HG02884 (cell line): ENCODE measurements around the gene CD68.
"Not testable (repeated sequence)": the region's sequence is repeated elsewhere in the genome, so short reads cannot be mapped to it uniquely, and the experiment has no call there.

ENCODE experiments used
- ATAC-seq: cut with Tn5 transposase; IDR thresholded peaks from one replicate; pipeline ENCODE4 v1.9.1; 2021; ENCODE audit warnings: mild to moderate bottlenecking, moderate library complexity; ENCODE audit not compliant: unreplicated experiment

The CD68 gene

DNA sequence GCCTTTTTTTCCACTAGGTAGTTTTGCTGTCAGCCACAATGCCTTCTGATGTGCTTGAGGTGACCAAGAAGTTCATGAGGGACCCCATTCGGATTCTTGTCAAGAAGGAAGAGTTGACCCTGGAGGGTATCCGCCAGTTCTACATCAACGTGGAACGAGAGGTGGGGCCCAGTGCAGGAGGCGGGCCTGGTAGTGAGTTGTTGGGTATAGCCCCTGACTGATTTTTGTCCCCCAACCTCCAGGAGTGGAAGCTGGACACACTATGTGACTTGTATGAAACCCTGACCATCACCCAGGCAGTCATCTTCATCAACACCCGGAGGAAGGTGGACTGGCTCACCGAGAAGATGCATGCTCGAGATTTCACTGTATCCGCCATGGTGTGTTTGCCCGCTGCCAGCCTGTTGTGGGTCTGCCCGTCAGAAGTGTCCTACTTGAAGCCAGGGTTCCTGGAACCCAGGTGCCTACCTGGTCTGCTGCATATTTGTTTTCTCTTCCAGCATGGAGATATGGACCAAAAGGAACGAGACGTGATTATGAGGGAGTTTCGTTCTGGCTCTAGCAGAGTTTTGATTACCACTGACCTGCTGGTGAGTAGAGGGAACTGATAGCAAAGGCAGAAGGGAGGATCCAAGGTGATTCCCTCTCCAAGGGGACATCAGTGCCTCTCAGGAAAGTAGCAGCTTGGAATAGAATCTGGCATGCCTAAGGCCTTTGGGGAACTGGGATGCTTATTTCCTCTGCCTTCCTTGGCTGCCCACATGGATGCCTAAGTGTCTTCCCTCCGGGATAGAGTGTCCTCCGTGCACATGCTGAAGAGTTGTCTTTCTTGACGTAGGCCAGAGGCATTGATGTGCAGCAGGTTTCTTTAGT lies 1.9 kb upstream of the CD68 start:
- no peak for ATAC-seq

DNA sequence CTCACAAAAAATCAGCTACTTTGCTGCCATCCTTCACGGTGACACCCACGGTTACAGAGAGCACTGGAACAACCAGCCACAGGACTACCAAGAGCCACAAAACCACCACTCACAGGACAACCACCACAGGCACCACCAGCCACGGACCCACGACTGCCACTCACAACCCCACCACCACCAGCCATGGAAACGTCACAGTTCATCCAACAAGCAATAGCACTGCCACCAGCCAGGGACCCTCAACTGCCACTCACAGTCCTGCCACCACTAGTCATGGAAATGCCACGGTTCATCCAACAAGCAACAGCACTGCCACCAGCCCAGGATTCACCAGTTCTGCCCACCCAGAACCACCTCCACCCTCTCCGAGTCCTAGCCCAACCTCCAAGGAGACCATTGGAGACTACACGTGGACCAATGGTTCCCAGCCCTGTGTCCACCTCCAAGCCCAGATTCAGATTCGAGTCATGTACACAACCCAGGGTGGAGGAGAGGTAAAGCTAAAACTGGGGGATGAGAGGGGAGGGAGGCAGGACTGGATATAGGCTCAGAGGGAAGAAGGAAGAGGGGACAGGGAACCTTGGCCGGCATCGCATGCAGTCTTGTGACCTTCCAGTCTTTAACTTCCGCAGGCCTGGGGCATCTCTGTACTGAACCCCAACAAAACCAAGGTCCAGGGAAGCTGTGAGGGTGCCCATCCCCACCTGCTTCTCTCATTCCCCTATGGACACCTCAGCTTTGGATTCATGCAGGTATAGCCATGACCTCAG lies 581 bp downstream of the CD68 start:
- no peak for ATAC-seq

DNA sequence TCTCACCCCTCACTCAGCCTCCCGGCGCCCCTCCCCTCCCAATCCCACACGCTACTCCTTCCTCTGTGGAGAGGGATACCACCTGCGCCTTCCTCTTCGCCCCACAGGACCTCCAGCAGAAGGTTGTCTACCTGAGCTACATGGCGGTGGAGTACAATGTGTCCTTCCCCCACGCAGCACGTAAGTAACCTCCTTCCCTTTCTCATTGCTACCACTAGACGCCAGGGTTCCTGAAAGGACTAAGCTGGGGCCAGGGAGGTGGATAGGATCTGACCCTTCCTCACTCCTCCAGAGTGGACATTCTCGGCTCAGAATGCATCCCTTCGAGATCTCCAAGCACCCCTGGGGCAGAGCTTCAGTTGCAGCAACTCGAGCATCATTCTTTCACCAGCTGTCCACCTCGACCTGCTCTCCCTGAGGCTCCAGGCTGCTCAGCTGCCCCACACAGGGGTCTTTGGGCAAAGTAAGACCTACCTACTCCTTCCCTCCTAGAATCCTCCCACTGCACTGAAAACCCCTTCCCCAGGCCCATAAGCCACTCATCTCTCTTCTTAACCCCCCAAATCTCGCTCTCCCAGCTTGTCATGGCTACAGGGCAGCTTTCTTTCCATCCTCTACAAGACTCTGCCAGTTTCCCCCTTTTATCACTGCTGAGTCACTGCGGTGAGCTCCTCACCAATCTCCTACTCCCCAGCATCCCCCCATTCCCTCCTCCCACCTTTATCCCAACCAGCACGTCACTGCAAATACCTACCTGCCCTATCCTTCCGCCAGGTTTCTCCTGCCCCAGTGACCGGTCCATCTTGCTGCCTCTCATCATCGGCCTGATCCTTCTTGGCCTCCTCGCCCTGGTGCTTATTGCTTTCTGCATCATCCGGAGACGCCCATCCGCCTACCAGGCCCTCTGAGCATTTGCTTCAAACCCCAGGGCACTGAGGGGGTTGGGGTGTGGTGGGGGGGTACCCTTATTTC lies 1.5 kb downstream of the CD68 start:
- no peak for ATAC-seq

DNA sequence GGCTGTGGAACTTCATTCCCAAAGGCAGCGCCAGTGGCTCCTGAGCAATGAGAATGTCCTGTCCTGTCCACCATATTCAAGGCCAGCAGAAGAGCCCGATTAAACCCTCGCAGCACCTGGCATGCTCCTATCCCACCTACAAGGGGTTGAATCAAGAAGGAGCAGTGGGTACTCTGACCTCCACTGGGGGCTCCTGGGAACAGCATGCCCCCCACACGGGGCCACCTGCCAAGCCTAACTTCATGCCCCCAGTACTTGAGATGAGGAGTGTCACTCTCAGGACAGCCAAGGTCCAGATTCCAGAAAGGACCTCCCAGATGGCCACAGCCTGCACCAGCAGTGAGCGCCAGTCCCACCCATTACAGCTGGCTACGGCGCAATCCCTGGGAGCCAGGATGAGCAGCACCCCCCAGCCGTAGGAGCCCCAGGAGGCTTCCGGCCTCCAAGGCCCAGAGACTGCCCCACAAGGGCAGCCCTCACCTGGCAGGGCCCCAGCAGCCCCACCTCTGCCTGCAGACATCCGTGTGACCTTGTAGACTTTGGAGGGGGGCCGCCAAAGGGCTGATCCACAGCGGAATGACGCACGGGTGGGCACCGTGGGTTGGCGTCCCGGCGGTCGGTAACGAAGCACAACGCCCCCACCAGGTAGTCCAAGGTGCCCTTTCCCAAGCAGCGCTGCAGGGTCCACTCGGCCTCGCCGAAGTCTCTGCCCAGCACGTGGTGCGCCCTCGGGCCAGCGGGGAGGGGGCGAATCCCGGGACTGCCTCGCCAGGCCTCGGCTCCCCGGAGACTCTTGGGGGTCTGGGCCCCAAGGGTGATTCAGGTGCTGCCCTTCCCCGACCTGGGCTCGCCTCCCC lies 3.2 kb downstream of the CD68 start:
- ATAC-seq = no peak

DNA sequence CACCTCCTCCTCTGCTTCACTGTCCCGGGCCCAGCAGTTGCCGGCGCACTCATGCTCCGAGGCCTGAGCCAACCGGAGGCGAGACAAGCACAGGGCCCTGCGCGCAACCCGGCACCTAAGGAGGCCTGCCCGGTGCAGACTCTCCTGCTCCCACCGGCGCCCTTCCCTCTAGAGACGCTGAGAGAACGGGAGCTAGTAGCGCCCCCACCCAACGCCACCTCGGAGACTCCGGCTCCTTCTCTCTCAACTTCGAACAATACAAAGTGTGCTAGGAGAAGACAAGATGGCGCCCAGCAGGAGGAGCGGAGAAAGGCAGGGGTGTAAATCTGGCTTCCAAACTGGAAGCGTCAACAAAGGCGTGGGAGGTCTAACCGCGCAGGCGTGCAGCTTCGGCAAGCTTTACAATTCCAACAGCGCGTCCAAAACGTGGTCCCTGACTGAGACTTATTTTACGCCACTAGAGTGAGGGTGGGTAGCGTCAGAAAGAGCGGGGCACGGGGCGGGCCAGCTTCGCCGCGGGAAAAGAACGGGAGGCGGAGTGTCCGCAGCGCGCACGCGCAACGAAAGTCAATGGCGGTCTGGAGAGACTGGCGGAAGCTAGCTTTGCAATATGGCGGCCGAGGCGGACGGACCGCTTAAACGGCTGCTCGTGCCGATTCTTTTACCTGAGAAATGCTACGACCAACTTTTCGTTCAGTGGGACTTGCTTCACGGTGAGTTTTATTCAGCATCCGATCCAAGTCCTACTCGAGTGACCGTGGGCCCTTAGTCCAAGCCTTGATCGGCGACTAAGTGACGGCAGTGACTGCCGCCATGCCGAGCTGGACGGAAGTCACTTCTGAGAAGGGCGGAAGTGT lies 4.0 kb downstream of the CD68 start, which contains the start of gene MPDU1:
Gene MPDU1, plus strand, starts transcription at position 600 of the 857 bp plus-strand sequence. Its CDS starts 11 bp downstream, at position 611.
- ATAC-seq = peak; percentile 49

DNA sequence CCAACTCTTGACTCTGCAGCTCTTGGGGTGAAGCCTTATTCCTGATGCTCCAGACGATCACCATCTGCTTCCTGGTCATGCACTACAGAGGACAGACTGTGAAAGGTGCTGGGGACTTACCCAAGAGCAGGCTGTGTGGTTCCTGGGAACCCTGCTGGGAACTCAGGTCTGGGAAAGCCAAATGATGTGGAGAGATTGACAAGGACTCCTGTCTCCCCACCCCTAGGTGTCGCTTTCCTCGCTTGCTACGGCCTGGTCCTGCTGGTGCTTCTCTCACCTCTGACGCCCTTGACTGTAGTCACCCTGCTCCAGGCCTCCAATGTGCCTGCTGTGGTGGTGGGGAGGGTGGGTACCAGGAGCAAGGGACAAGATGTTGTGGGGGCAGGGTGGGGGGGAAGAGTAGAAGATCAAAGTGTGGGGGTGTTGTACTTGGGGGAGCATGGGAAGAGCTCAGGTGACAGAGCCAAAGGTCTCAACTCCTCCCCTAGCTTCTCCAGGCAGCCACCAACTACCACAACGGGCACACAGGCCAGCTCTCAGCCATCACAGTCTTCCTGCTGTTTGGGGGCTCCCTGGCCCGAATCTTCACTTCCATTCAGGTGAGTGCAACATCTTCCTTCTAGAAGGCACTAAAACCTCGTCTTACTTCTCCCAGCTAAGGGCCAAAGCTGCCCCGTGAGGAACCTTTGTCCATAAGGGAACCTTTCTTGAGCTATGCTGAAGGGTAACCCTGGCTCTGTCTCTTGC lies 7.4 kb downstream of the CD68 start:
- no peak for ATAC-seq

DNA sequence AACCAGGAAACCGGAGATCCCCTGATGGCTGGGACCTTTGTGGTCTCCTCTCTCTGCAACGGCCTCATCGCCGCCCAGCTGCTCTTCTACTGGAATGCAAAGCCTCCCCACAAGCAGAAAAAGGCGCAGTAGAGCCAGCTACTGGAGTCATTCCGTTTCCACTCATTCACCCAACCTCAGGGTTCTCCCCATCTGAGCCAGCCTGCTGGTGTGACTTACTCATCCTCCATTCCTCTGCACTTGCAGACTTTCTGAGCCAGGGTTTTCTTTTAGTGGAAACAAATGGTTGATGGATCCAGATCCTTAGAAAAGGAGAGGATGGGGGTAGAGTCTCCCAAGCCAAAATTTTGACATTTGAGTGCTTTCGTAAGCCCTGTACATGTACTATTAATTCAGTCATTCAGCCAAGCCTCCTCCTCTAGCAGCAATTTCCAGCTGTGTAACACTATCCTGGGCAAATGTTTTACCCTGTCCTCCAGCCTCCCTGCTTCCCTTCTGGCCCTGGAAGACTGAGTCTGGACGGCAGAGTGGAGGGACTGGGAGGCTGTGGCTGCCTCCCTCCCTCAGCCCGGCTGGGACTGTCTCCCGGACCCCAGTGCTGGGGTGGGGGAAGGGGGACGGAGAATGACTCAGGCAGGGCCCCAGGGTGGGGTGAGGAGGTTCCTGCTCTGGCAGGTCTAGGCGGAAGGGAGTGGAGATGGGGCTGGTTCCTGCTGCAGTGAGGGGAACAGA lies 8.1 kb downstream of the CD68 start:
- ATAC-seq = no peak

DNA sequence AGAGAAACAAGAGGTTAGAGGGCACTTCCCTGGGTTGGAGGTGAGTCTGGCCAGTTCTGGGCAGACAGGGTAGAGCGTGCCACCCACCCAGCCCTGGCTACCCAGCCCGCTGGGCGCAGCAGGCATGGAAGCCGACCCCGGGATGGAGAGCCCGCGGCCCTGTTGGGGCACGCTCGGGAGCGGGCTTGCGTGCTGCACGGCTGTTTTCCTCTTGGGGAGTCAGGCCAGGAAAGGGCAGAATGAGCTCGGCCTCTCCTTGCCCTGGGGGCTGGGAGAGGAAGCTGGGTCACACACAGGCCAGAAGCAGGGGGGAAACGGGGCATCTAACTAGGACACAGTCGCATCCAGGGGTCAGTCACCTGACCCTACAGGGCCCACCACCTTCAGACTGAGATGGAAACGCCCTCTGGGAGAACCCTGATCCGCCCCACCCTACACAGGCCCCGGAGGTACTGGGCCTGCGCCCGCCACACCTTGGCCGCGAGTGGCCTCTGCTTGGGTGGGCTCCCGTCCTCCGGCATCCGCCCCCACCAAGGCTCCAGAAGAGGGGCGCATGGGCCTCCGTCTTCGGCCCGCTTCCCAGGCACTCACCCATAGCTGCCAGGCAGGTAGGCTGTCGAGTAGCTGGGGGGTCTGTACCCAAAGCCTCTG lies 9.2 kb downstream of the CD68 start:
- ATAC-seq = no peak

DNA sequence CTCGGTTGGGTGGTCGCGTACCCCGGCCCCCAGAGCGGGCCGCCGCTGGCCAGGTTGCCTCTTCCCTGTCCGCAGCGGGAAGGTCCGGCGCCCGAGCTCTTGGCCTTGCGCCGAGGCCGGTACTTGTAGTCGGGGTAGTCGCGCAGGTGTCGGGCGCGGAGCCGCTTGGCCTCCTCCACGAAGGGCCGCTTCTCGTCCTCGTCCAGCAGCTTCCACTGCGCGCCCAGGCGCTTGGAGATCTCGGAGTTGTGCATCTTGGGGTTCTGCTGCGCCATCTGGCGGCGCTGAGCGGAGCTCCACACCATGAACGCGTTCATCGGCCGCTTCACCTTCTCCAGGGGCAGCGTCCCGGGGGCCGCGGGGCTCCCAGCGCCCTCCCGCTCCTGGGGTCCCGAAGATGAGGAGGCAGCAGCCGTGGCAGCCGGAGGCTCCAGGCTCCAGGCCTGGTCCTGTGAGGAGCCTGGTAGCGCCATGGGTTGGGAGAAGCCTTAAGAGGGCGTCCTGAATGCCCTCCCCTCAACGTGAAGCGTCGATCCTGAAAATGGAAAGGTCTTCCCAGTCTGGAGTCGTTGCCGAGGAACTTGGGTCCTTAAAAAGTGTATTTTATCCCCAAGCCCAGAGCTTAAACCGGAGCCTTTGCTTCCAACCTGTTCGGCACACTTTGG lies 9.9 kb downstream of the CD68 start:
- no peak for ATAC-seq

DNA sequence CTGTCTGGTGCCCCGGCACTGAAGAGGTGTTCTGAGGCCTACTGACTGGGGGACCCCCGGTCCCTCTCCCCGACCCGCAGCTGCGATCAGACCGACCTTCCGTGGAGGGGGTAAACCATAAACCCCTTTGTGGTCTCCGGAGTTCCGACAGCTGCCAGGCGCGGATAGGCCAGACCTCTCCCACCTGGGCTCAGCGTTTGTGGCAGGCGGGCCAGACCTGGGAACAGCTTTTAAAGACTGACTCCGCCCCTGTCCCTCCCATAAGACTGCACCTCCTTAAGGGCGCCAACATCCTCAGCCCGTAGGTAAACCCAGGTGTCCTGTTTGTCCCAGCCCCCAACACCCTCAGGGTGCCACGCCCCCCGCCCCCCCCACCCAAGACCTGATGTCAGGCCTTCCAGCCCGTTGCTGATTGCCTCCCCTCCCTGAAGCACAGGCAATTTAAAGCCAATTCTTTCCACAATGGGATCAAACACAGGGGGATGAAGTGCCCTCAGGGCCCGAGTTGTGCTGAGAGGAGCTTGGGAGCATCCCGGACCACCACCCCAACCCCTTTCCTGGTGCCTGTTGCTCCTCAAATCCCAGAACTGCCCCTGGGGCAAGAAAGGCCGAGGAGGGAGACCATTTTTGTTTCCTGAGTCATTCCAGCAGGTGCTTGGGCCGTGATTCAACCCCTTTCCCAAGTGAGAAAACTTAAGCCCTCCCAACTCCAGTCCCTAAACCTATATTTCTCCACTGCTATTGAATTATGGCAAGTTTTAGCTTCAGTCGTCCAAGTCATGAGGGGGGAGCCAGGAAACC lies 10.7 kb downstream of the CD68 start, which contains the start of gene SOX15:
Gene SOX15, minus strand, starts transcription at position 204 of the 801 bp plus-strand sequence. CDS start 418 bp downstream, outside the sequence.
- no peak for ATAC-seq

DNA sequence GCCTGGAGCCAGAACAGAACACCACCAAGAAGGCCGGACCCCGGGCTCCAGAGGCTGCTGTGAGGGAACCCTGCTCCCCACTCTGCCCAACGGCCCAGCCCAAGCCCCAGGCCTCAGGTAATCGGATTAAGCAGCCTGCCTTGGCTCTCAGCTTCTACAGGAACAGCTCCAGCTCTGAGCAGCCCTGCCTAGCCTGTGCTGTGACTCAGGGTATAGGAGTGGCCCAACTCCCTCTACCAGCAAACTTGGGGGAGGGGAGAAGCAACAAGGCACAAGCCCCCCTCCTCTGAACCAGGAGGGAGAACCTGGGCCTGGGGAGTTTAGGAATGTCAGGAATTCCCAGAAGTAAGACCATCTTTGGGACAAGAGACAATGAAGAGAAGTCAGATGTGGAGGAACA lies 11.3 kb downstream of the CD68 start:
- ATAC-seq = no peak

DNA sequence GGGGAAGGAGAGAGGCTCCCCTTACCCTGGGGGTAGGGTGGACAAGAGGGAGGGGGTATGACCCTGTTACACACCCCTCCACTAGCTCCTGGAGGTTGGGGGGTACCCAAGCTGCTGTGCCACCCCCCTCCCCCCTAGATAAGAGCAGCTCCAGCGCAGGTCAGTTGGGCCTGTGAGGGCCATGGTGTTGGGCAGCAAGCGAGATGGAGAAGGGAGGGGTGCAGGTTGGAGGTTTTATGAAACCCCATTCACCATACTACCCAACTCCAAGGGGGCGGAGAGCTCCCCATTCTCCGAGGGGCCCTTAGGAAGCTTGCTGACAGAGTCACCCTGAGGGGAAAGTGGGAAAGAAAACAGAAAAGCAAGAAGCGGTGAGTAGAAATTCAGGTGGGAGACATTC lies 12.2 kb downstream of the CD68 start:
- ATAC-seq = no peak

DNA sequence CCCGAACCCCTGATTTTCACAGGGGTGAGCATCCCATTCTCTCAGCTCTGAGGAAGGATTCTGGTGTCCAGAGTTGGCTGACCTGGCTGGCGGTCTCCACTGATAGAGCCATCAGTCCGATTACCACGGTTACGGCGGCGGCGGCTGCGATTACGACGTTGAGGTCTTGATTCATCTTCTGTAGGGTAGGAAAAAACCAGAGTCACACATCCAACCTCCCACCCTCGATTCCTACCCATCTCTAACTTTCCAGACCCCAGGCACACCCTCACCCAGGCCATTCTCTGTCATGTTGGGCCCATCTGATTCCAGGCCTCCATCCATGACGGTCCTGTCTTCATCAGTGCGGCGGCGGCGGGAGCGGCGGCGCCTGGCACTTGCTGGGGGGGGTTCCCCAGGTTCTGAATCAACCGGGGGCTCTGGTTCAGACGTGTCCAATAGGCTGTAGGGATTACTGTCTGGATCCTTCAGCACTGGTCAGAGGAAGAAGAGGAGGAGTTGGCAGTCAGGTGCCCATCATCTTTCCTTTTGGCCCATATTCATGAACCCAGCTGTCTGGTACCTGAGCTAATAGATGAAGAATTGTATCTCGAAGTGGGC lies 13.1 kb downstream of the CD68 start:
- no peak for ATAC-seq

DNA sequence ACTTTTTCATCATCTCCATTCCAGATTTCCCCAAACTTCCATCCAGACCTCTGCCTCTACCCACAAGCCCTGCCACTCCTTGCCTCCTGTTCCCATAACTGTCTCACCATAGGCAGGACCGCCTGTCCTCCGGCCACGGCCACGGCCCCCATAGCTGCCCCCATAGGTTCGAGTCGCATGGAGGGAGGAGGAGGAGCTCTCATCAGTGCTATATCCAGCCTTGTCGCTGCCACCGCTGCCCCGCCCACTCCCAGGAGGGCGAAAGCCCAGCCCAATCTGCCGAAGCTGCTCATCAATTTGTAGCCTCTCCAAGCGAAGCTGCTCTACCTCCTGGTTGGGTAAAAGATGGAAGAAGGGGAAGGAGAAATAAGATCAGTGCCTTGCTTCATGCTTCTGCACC lies 13.9 kb downstream of the CD68 start:
- no peak for ATAC-seq

DNA sequence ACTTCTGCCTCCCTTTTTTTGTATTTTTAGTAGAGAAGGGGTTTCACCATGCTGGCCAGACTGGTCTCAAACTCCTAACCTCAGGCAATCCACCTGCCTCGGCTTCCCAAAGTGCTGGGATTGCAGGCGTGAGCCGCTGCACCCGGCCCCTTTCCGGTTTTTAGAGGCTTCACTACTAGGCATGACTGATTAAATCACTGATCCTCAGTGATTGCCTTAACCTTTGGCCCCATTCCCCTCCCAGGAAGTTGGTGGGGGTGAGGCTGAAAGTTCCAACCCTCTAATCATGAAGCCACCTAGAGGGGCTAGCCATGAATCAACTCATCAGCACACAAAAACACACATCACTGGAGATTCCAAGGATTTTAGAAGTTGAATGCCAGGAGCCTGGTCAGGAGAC lies 18.1 kb downstream of the CD68 start:
- not testable (repeated sequence) for ATAC-seq
